Measurements from ENCODE around the gene TCEAL7. TPM values are rescaled to one million over a fixed set of nuclear protein-coding genes. Genes with fewer than 3 reads are reported as not detected.

The TCEAL7 gene
- total and polyA plus RNA-seq, 9 of the 15 experiments (the other 6 are each of a cell fraction or from before 2014, with no cell fraction given): 0.07 to 0.34 (median 0.13) TPM; not detected in 4

DNA sequence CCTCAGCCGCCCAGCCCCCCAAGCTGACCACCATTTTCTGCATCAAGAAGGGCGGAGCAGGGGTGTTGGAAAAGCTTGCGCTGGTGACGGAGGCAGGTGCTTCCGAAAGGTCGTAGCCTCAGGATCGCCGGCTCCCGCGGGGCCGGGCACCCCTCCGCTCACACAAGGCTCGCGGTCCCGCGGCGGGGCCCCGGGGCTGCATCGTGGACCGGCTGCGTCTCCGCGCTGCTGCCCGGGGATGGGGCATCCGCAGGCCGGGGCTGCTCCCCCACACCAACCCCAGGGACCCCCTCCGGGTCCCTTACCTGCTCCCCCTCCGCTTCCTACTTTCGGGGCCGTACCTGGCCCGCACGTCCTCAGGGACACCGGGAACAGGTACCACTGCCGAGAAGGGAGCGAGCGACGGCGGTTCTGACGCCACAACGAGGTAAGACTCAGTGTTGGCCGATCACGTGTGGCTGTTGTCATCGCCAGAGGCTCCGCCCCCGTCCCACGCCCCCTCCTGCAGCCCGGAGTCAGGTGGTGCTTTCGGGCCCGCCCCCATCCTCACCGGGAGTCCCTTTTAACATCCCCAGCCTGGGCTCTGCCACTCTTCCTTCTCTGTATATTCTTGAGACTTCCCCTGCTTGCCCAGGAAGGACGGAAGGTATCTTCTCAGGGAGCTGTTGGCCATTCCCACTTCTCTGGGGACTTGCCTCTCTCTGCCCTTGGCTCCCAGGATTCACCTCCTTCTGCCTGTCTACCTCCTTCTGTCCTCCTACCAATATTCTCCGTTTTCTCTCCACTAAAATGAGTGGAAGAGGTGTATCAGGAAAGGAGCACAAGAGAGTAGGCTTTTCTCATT, 19.3 kb upstream of the TCEAL7 start, which contains the start of gene BEX2 (continued):
- TF ChIP-seq, protein P1, sequence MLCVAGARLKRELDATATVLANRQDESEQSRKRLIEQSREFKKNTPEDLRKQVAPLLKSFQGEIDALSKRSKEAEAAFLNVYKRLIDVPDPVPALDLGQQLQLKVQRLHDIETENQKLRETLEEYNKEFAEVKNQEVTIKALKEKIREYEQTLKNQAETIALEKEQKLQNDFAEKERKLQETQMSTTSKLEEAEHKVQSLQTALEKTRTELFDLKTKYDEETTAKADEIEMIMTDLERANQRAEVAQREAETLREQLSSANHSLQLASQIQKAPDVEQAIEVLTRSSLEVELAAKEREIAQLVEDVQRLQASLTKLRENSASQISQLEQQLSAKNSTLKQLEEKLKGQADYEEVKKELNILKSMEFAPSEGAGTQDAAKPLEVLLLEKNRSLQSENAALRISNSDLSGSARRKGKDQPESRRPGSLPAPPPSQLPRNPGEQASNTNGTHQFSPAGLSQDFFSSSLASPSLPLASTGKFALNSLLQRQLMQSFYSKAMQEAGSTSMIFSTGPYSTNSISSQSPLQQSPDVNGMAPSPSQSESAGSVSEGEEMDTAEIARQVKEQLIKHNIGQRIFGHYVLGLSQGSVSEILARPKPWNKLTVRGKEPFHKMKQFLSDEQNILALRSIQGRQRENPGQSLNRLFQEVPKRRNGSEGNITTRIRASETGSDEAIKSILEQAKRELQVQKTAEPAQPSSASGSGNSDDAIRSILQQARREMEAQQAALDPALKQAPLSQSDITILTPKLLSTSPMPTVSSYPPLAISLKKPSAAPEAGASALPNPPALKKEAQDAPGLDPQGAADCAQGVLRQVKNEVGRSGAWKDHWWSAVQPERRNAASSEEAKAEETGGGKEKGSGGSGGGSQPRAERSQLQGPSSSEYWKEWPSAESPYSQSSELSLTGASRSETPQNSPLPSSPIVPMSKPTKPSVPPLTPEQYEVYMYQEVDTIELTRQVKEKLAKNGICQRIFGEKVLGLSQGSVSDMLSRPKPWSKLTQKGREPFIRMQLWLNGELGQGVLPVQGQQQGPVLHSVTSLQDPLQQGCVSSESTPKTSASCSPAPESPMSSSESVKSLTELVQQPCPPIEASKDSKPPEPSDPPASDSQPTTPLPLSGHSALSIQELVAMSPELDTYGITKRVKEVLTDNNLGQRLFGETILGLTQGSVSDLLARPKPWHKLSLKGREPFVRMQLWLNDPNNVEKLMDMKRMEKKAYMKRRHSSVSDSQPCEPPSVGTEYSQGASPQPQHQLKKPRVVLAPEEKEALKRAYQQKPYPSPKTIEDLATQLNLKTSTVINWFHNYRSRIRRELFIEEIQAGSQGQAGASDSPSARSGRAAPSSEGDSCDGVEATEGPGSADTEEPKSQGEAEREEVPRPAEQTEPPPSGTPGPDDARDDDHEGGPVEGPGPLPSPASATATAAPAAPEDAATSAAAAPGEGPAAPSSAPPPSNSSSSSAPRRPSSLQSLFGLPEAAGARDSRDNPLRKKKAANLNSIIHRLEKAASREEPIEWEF (CRISPR knock-in tag; IDR thresholded peaks at IDR 0.05): no peak
- TF ChIP-seq ZNF133 (CRISPR knock-in tag; IDR thresholded peaks at IDR 0.05): no peak
- TF ChIP-seq ZNF583 (CRISPR knock-in tag; IDR thresholded peaks at IDR 0.05): no peak
- no peak for TF ChIP-seq TAF15 (IDR thresholded peaks at IDR 0.05; ENCODE audit: low read depth, low read length)
- no peak for TF ChIP-seq NBN (IDR thresholded peaks at IDR 0.05; ENCODE audit: low read depth)
- TF ChIP-seq, protein P2, sequence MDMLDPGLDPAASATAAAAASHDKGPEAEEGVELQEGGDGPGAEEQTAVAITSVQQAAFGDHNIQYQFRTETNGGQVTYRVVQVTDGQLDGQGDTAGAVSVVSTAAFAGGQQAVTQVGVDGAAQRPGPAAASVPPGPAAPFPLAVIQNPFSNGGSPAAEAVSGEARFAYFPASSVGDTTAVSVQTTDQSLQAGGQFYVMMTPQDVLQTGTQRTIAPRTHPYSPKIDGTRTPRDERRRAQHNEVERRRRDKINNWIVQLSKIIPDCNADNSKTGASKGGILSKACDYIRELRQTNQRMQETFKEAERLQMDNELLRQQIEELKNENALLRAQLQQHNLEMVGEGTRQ (CRISPR knock-in tag; IDR thresholded peaks at IDR 0.05): peak; percentile 92
- TF ChIP-seq MYC (IDR thresholded peaks at IDR 0.05; ENCODE audit: low read depth, low read length): 0 out of 2 replicates have a peak, but pooled peaks have one; percentile 11
- no peak for TF ChIP-seq MYC (CRISPR knock-in tag; IDR thresholded peaks at IDR 0.05; ENCODE audit: borderline replicate concordance, low read depth)
- TF ChIP-seq, protein P3, sequence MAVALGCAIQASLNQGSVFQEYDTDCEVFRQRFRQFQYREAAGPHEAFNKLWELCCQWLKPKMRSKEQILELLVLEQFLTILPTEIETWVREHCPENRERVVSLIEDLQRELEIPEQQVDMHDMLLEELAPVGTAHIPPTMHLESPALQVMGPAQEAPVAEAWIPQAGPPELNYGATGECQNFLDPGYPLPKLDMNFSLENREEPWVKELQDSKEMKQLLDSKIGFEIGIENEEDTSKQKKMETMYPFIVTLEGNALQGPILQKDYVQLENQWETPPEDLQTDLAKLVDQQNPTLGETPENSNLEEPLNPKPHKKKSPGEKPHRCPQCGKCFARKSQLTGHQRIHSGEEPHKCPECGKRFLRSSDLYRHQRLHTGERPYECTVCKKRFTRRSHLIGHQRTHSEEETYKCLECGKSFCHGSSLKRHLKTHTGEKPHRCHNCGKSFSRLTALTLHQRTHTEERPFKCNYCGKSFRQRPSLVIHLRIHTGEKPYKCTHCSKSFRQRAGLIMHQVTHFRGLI (CRISPR knock-in tag; IDR thresholded peaks at IDR 0.05): no peak
- TF ChIP-seq POLR2H (tag; IDR thresholded peaks at IDR 0.05; ENCODE audit: low read depth): peak; percentile 33; the same call in 1 of the 2 replicates
- no peak for TF ChIP-seq HDAC1 (IDR thresholded peaks at IDR 0.05)
- TF ChIP-seq ZBTB8A (IDR thresholded peaks at IDR 0.05; ENCODE audit: partially characterized antibody): no peak
- no peak for TF ChIP-seq ZNF174 (CRISPR knock-in tag; IDR thresholded peaks at IDR 0.05)
- TF ChIP-seq, protein P4, sequence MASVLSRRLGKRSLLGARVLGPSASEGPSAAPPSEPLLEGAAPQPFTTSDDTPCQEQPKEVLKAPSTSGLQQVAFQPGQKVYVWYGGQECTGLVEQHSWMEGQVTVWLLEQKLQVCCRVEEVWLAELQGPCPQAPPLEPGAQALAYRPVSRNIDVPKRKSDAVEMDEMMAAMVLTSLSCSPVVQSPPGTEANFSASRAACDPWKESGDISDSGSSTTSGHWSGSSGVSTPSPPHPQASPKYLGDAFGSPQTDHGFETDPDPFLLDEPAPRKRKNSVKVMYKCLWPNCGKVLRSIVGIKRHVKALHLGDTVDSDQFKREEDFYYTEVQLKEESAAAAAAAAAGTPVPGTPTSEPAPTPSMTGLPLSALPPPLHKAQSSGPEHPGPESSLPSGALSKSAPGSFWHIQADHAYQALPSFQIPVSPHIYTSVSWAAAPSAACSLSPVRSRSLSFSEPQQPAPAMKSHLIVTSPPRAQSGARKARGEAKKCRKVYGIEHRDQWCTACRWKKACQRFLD (CRISPR knock-in tag; IDR thresholded peaks at IDR 0.05): no peak
- no peak for TF ChIP-seq TSC22D4 (tag; IDR thresholded peaks at IDR 0.05)
- TF ChIP-seq, protein P5, sequence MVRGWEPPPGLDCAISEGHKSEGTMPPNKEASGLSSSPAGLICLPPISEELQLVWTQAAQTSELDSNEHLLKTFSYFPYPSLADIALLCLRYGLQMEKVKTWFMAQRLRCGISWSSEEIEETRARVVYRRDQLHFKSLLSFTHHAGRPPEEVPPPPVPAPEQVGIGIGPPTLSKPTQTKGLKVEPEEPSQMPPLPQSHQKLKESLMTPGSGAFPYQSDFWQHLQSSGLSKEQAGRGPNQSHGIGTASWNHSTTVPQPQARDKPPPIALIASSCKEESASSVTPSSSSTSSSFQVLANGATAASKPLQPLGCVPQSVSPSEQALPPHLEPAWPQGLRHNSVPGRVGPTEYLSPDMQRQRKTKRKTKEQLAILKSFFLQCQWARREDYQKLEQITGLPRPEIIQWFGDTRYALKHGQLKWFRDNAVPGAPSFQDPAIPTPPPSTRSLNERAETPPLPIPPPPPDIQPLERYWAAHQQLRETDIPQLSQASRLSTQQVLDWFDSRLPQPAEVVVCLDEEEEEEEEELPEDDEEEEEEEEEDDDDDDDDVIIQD (CRISPR knock-in tag; IDR thresholded peaks at IDR 0.05): no peak
- TF ChIP-seq L3MBTL2 (IDR thresholded peaks at IDR 0.05): peak; percentile 56

Data from K562 (cell line).